ENCODE data around the gene DHX15. TPM values are rescaled to one million over a fixed set of nuclear protein-coding genes. Genes with fewer than 3 reads are reported as not detected.

Gene DHX15
- total and polyA plus RNA-seq, 2 of the 13 experiments (the other 11 are each of a cell fraction or from before 2014, with no cell fraction given): 92.9 to 165 TPM

GRCh38 chr4:24583451-24584210 is 723 bp downstream of the DHX15 start:
- CTCF ChIA-PET (ENCODE audit: low intra/inter-chr PET ratio, low total read pairs): no interaction called here
- Histone ChIP-seq H3K27me3 (ENCODE audit: control insufficient read depth in 1 of 2, insufficient read depth in 2 of 2, low read length in 2 of 2) (no peaks in the 10 kb centered on the region; a peak in 1 of 5 replicates), H4K20me1 (ENCODE audit: insufficient read depth, low read length) (peaks cover 49% of the 10 kb centered on the region), H3K4me1 (ENCODE audit: insufficient read depth, low read length) (peaks cover 52% of the 10 kb centered on the region), H3K79me2 (ENCODE audit: insufficient read depth, low read length) (peaks cover 57% of the 10 kb centered on the region), H3K9ac (ENCODE audit: insufficient read depth, low read depth, low read length) (peak overlapping the region; percentile 100), H3K9me3 (ENCODE audit: low read length) (no peaks in the 10 kb centered on the region), H3K36me3 (replicated peaks in 1 of 2; ENCODE audit: control insufficient read depth in 1 of 2, insufficient read depth in 2 of 2, low read length in 2 of 2) (peaks cover 4 to 20% of the 10 kb centered on the region in 2 experiments), H3K4me3 (replicated peaks in 1 of 3; ENCODE audit: insufficient read depth in 1 of 3, low read depth in 2 of 3, low read length in 3 of 3) (peak overlapping the region; percentile 96 to 99 (median 98)), H3K27ac (ENCODE audit: extremely low read length, insufficient read depth, low read length) (peak overlapping the region; percentile 96), H2AFZ (ENCODE audit: low read length) (no peak overlapping the region), H3K4me2 (ENCODE audit: low read depth, low read length) (peak overlapping the region; percentile 91)
- DNase-seq (ENCODE audit: low spot score): peak; percentile 47
- FAIRE-seq: peak; percentile 40
- 1% methylated on average over 26 of the region's 51 CpGs for WGBS (ENCODE audit: low lambda C conversion rate)
- ATAC-seq: peak; percentile 62
- TSS peak; percentile 53 for BruUV-seq (replicated peaks)
- in situ Hi-C loops (cut with HindIII; ENCODE audit: extremely low pct_ligation_motif_present, low pct_unique_long_range_greater_than_20kb): loop anchor here (25.0 kb wide), 1 partner anchor 696 kb away; the partner anchor contains the start of gene PPARGC1A
- intact Hi-C loops (cut with micrococcal nuclease; ENCODE audit: unreplicated experiment): loop anchor here (1.0 to 5.0 kb wide), 3 partner anchors 12 to 41 kb away; no protein-coding TSS in a partner anchor
- POLR2A ChIA-PET: interaction anchor here (0.8 to 1.8 kb wide), 12 partner anchors 9 to 793 kb away, joined by 3 to 19 read pairs (median 4); partner anchors contain the start of genes ANAPC4 and SEPSECS
- TF ChIP-seq SRF (IDR thresholded peaks at IDR 0.05; ENCODE audit: low read depth, low read length) (no peak), MAX (IDR thresholded peaks at IDR 0.05) (peak; percentile 27; the same call in 1 of the 2 replicates), ZFP90 (CRISPR knock-in tag; IDR thresholded peaks at IDR 0.05; ENCODE audit: borderline replicate concordance) (no peak), CC2D1A (CRISPR knock-in tag; IDR thresholded peaks at IDR 0.05) (no peak), KLF11 (CRISPR knock-in tag; IDR thresholded peaks at IDR 0.05) (no peak), ZNF235 (CRISPR knock-in tag; IDR thresholded peaks at IDR 0.05; ENCODE audit: borderline replicate concordance) (0 out of 2 replicates have a peak, but pooled peaks have one; percentile 78), ZNF280D (CRISPR knock-in tag; IDR thresholded peaks at IDR 0.05) (0 out of 2 replicates have a peak, but pooled peaks have one; percentile 7), ZMAT3 (CRISPR knock-in tag; conservative IDR thresholded peaks at IDR 0.05) (no peak), ZUFSP (CRISPR knock-in tag; IDR thresholded peaks at IDR 0.05; ENCODE audit: borderline replicate concordance) (no peak), ZNF24 (IDR thresholded peaks at IDR 0.05) (no peak), MXI1 (IDR thresholded peaks at IDR 0.05; ENCODE audit: borderline replicate concordance, low read depth, low read length) (peak; percentile 17; the same call in 1 of the 3 replicates), ZNF772 (CRISPR knock-in tag; IDR thresholded peaks at IDR 0.05) (no peak), REL (CRISPR knock-in tag; conservative IDR thresholded peaks at IDR 0.05) (peak; percentile 82; the same call in 1 of the 2 replicates), PHF21A (CRISPR knock-in tag; IDR thresholded peaks at IDR 0.05) (no peak; the same call in 1 of the 2 replicates), ZBTB8A (CRISPR knock-in tag; IDR thresholded peaks at IDR 0.05; ENCODE audit: borderline replicate concordance, low read depth) (no peak), ZNF556 (CRISPR knock-in tag; IDR thresholded peaks at IDR 0.05; ENCODE audit: borderline replicate concordance) (no peak), U2AF1 (optimal IDR thresholded peaks at IDR 0.05; ENCODE audit: low read depth, low read length) (no peak), NFE2 (CRISPR knock-in tag; IDR thresholded peaks at IDR 0.05) (no peak)

All from HepG2 (cell line).